ENCODE measurements around the gene METTL23. TPM values are rescaled to one million over a fixed set of nuclear protein-coding genes. Genes with fewer than 3 reads are reported as not detected.

The METTL23 gene
- total RNA-seq, 1 experiment from 2014 or later = 57.8 TPM

GRCh38 chr17:76682296-76682695 is 44.3 kb upstream of the METTL23 start:
- POLR2A ChIA-PET = interaction anchor here (1.2 to 3.5 kb wide), 3 partner anchors 11 to 159 kb away, joined by 4 to 17 read pairs (median 7); no protein-coding TSS in a partner anchor
- Histone ChIP-seq H3K36me3 (ENCODE audit: control insufficient read depth in 1 of 2, insufficient read depth in 2 of 2, low read length in 2 of 2) (peaks cover 0 to 2% of the 10 kb centered on the region in 2 experiments; a peak in 1 of 4 replicates), H3K9ac (ENCODE audit: low read length) (no peak overlapping the region), H3K4me3 (replicated peaks in 1 of 2; ENCODE audit: low read depth in 1 of 2, low read length in 2 of 2) (no peak overlapping the region), H2AFZ (ENCODE audit: low read depth, low read length, poor library complexity, severe bottlenecking) (no peak overlapping the region), H3K4me2 (ENCODE audit: low read length) (no peak overlapping the region), H3K79me2 (ENCODE audit: insufficient read depth, low read length) (no peaks in the 10 kb centered on the region), H3K9me3 (ENCODE audit: control insufficient read depth in 1 of 2, insufficient read depth in 1 of 2, low read depth in 1 of 2, low read length in 2 of 2) (no peaks in the 10 kb centered on the region), H3K27me3 (ENCODE audit: insufficient read depth, low read length) (no peaks in the 10 kb centered on the region), H3K4me1 (ENCODE audit: control insufficient read depth in 1 of 2, insufficient read depth in 2 of 2, low read length in 2 of 2) (peaks cover 0 to 1% of the 10 kb centered on the region in 2 experiments; a peak in 2 of 4 replicates), H3K9me2 (ENCODE audit: insufficient read depth) (no peaks in the 10 kb centered on the region), H3K27ac (ENCODE audit: low read depth, low read length) (no peak overlapping the region), H4K20me1 (ENCODE audit: insufficient read depth) (no peaks in the 10 kb centered on the region)
- CTCF ChIA-PET = interaction anchor here (0.9 to 2.8 kb wide), 16 partner anchors 11 to 385 kb away, joined by 3 to 33 read pairs (median 6); partner anchors contain the start of genes MXRA7 and PRCD
- ATAC-seq (no peak), DNase-seq (ENCODE audit: low read depth, low spot score) (no peak)
- BruUV-seq (replicated peaks) = no TSS peak
- RAD21 ChIA-PET (ENCODE audit: low non-redundant PET in 1 of 2, low total read pairs in 2 of 2, uncharacterized antibody in 2 of 2, unreplicated experiment in 2 of 2) = interaction anchor here (1.0 to 1.5 kb wide), 2 partner anchors 11 to 159 kb away, joined by 4 to 5 read pairs; no protein-coding TSS in a partner anchor
- intact Hi-C loops (cut with micrococcal nuclease) = no loop called here
- no peak for TF ChIP-seq ZFX (IDR thresholded peaks at IDR 0.05)
- TF ChIP-seq, protein P1, sequence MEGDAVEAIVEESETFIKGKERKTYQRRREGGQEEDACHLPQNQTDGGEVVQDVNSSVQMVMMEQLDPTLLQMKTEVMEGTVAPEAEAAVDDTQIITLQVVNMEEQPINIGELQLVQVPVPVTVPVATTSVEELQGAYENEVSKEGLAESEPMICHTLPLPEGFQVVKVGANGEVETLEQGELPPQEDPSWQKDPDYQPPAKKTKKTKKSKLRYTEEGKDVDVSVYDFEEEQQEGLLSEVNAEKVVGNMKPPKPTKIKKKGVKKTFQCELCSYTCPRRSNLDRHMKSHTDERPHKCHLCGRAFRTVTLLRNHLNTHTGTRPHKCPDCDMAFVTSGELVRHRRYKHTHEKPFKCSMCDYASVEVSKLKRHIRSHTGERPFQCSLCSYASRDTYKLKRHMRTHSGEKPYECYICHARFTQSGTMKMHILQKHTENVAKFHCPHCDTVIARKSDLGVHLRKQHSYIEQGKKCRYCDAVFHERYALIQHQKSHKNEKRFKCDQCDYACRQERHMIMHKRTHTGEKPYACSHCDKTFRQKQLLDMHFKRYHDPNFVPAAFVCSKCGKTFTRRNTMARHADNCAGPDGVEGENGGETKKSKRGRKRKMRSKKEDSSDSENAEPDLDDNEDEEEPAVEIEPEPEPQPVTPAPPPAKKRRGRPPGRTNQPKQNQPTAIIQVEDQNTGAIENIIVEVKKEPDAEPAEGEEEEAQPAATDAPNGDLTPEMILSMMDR (IDR thresholded peaks at IDR 0.05 in 2 of 3, conservative IDR thresholded peaks at IDR 0.05 in 1 of 3; ENCODE audit: borderline replicate concordance in 1 of 3, insufficient read depth in 1 of 3, low read depth in 2 of 3, low read length in 2 of 3) = no peak
- no peak for TF ChIP-seq YY1 (IDR thresholded peaks at IDR 0.05; ENCODE audit: extremely low read depth, insufficient replicate concordance, low read depth, low read length)
- no peak for TF ChIP-seq SRF (IDR thresholded peaks at IDR 0.05; ENCODE audit: low read depth)
- TF ChIP-seq MAX (IDR thresholded peaks at IDR 0.05) = no peak
- no peak for TF ChIP-seq TCF7L2 (IDR thresholded peaks at IDR 0.05; ENCODE audit: borderline replicate concordance, extremely low read depth, insufficient read depth, insufficient read length)
- TF ChIP-seq EZH2phosphoT487 (IDR thresholded peaks at IDR 0.05; ENCODE audit: borderline replicate concordance) = no peak
- no peak for TF ChIP-seq RAD21 (IDR thresholded peaks at IDR 0.05; ENCODE audit: low read depth)
- TF ChIP-seq SIN3A (IDR thresholded peaks at IDR 0.05; ENCODE audit: low read depth) = no peak
- no peak for TF ChIP-seq ATF3 (IDR thresholded peaks at IDR 0.05)
- TF ChIP-seq ELF1 (IDR thresholded peaks at IDR 0.05; ENCODE audit: borderline replicate concordance, low read depth) = no peak
- no peak for TF ChIP-seq FOSL1 (IDR thresholded peaks at IDR 0.05; ENCODE audit: low read depth)
- no peak for TF ChIP-seq ZNF274 (IDR thresholded peaks at IDR 0.05; ENCODE audit: low read depth, low read length)
- no peak for TF ChIP-seq POLR2A (IDR thresholded peaks at IDR 0.05; ENCODE audit: borderline replicate concordance, extremely low read depth, insufficient read depth, insufficient read length)
- no peak for TF ChIP-seq CBX3 (IDR thresholded peaks at IDR 0.05; ENCODE audit: low read depth)
- TF ChIP-seq EGR1 (IDR thresholded peaks at IDR 0.05; ENCODE audit: low read depth) = no peak
- no peak for TF ChIP-seq SP1 (IDR thresholded peaks at IDR 0.05; ENCODE audit: low read depth)
- TF ChIP-seq POLR2AphosphoS5 (IDR thresholded peaks at IDR 0.05; ENCODE audit: low read depth, low read length) = no peak

Data from HCT116 (cell line).